CD4-positive, alpha-beta T cell treated with Interleukin-21 for 1 hour (primary cell): ENCODE data around the gene CERK.

Experiments used
- DNase-seq: peaks from one replicate; pipeline ENCODE4 v3.0.0-alpha.2; 2020

Gene CERK

DNA sequence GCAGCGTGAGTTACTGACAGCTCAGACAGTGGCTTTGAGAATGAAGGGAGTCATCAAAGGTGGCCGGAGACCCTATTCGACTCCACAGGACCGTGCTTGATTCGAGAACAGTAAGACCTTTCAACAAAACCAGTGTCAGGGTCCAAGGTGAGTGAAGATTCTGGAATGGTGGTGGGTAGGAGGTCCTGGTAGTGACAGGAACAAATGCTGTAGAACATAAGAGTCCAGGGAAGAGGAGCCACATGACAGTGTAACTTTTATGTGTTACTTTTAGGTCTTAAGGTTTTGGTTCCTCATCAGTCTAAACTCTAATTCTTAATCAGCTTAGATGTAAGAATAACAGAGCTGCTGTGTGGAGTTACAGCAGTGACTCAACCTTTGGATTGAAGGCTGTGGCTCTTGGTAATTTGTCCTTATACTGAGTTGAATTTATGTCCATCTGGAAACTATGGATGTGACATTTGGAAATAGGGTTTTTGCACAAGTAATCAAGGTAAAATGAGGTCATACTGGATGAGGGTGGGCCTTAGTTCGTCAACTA lies 26.2 kb upstream of the CERK start:
- DNase-seq, result no peak

DNA sequence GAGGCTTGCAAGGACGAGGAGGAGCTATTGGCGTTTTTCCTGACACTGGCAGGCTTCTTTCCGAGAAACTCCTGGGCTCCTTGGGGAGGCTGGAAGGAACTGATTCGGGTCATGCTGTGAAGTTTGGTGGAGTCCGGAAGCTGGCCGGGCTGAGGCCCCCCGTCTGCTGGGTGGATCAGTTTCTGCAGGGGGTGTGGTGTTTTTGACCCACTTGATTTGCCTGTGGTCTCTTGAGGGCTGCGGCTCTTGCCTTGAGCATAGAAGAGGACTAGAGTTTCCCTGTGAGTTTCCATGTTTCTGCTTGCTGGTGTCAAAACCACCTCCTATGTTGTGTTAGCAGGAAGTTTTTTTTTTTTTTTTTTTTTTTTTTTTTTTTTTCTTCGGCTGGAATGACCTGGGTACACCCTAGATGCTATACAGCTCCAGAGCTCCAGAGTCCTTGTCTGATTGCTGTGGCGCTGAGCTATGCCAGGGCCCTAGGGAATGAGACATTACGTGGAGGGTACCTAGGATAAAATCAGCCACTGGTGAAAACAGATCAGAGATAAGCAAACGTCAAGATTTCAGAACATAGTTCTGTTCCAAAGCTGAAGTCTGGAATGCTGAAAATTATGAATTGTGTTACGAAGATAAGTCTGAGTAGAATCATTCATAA lies 25.1 kb upstream of the CERK start:
- peak; percentile 57 for DNase-seq

DNA sequence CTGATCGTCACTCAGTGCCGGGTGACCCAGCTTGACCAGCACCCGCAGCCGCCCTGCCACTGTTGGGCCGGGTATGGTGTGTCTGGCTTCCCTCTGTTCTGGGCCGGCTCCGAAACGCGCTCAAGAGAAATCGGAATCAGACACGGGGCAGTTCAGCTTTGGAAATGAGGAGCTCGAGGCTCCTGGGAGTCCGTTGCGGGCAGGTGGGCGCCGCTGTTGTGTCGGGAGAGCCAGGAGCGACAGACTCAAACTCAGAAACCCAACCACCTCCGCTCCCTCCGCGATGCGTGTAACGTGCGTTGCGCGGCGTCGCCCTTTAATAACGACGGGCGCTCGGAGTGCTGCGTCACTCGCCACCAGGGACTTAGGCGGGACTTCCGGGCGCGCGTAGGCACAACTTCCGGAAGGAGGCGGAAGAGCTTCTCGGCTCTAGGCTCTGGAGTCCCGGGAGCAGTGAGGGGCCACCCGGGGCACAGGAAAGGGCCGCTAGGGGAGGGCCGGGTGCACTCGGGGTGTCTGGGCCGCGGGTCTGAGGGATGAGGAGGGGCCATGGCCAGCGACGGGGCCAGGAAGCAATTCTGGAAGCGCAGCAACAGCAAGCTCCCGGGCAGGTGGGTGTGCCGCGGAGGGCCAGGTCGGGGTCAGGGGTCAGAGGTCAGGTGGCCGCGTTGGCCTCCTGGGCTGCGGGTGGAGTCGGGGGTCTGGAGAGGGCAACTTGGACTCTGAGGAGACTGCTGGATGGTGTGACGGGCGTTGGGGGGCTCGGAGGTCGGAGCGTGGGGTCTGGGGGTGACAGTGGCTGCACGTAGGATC lies 24.4 kb upstream of the CERK start, which contains the start of gene TBC1D22A:
Gene TBC1D22A (plus strand): TSS at position 413 of the 813 bp plus-strand sequence. CDS start 137 bp downstream, at position 550.
- peak; percentile 94 for DNase-seq

DNA sequence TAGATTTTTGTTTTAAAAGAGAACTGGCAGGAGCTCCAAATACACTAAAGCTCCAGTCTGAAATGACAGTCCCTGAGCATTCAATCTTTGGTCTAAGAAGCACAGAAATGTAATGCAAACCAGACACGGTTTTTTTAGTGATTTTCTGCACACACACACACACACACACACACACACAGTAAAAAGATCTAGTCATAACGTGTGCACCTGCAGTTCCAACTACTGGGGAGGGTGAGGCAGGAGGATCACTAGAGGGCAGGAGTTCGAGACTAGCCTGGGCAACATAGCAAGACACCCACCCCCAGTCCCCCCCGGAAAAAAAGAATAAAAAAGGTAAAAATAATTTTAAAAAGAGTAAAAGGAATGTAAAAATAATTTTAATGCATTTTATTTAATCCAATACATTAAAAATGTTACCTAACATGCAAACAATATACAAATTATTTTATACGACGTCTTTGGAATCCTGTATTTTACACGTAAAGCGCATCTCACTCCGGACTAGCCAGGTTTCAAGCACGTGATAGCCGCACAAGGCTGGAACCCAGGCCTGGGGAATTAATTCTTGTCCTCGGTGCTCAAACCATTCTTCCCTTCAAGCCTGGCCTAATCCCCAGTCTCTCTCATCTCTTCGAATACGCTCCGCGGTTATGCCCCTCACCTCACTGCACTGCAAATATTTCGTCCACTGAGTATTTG lies 23.6 kb upstream of the CERK start:
- no peak for DNase-seq

DNA sequence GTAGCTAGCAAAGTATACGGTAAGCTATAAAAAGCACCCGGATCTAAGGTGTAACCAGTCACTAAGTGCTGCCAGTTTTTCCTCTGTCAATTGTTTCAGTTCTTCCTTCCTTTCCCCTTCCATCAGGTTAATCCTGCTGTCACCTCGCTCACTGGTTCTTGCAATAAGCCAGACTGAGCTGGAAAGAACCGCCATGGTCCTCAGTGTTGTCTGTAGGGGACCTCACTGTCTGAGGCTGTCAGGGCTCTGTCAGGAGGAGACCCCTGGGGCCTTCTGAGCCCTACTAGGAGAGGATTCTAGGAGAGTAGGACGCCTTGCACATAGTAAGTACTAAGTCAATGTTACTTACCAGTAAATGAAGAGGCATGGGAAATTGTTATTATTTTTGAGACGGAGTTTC lies 23.0 kb upstream of the CERK start:
- DNase-seq, result no peak

DNA sequence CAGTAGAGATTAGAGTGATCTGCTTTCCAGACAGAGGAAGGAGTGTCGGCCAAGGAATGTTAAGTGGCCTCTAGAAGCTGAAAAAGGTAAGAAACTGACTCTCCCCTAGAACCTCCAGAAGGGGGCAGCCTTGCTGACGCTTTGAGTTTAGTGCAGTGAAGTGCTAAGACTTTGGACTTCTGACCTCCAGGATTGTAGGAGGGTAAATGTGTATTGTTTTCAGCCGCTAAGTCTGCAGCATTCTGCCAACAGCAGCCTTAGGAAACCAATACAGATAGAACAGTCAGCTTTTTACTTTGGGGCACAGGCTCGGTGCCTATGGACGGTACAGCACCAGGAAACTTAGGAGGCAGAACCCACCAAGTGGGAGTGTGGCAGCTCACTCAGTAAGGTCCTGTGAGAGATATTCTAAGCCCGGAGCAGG lies 20.8 kb upstream of the CERK start:
- peak; percentile 65 for DNase-seq

DNA sequence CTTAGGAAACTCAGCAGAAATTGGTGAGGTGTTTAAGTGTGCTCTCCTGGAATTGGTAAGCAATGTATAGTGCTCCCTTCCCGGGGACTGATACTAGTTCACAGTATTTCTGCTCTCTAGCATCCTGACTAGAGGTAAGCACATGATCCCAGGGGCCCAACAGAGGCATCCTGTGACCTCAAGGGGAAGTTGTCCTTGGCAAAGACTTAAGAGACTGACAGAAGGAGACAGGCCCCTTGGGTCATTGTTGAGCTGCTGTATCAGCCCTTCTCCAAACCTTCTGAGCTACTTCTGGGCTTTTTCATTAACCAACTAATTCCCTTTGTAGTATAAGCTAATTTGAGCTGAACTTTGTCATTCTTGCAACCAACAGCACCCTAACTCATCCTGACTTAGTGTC lies 20.1 kb upstream of the CERK start:
- DNase-seq, result no peak

DNA sequence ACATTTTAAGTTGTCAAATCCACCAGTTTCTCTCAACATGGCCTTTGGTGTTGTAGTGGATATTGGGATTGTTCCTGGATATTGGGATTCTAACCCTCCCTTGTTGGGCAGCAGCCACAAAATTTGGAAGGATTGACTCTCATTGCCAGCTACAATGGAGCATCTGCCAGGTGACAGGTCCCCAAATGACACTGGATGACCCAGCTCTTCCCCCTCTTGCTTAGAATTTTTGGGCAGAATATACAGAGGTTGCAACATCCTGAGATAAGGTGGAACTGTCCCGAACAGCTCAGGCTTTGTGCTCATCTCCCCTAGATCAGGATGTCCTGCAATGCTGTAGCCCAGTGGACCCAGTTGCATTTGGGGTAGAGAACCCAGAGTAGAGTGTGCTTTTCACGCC lies 19.1 kb upstream of the CERK start:
- DNase-seq, result no peak

DNA sequence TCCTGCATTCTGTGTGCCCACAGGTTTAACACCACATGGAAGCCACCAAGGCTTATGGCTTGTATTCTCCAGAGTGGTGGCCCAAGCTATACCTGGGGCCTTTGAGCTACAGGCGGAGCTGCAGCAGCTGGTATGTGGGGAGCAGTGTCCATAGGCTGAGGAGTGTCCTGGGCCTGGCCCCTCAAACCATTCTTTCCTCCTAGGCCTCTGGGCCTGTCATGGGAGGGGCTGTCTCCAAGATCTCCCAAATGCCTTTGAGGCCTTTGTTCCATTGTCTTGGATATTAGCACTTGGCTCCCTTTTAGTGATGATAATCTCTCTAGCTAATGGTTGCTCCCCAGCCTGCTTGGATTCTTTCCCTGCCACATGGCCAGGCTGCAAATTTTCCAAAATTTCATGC lies 18.0 kb upstream of the CERK start:
- no peak for DNase-seq

DNA sequence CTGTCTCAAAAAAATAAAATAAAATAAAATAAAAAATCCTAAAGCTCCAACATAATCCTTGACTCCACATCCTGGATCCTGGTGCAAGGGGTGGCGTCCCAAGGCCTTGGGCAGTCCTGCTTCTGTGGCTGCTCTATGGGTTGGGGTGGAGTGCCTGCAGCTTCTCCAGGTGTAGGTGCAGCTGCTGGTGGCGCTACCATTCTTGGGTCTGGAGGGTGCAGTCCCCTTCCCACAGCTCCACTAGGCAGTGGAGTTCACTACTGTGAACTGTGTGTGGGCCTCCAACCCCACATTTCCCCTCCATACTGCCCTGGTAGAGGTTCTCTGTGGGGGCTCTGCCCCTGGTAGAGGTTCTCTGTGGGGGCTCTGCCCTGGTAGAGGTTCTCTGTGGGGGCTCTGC lies 17.5 kb upstream of the CERK start:
- no peak for DNase-seq

DNA sequence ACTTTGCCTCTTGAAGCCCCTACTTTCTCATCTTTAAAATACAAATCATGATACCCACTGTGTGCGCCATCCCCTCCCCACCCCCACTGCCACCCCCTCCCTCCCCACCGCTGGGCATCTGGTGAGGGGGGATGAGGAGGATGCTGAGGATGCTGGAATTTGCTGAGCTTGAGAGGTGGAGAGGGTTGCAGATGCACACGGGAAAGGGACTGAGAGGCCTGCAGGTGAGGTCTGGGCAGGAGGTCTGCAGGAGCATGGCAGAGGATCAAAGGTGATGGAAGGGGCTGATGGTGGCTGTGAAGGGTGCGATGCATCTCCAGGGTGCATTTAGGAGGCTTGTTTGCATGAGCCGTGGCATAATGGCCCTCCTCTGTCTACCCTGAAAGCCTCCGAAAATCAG lies 16.8 kb upstream of the CERK start:
- no peak for DNase-seq

DNA sequence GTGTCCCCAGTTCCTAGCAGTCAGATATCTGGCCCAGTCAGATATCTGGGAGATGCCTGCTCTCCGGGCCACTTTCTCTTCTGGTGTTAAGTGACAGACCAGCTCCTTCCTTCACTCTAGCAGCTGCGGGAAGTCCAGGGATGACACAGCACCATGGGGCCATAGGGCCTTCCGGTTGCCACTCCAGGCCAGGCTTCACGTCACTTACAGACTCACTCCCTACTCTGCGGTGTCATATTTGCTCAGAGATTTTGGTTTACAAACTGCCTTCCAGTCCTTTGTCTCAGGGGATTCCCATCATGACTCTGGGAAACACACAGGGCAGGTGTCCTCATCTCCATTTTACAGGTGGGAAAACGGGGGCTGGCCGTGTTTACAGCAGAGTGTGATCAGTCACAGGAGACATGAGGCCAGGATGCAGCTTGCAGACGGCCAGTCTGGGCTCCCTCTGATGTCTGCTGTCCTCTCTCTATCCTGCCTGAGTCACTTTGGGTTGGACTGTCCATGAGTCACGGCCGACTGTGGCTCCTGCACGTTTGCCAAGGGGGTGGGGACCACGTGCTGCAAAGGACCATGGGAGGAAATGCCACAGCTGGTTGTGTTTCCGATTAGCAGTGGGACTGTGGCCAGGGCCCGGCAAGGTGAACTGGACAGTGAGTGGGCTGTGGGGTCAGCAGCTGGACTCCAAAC lies 16.2 kb upstream of the CERK start:
- DNase-seq, result no peak

DNA sequence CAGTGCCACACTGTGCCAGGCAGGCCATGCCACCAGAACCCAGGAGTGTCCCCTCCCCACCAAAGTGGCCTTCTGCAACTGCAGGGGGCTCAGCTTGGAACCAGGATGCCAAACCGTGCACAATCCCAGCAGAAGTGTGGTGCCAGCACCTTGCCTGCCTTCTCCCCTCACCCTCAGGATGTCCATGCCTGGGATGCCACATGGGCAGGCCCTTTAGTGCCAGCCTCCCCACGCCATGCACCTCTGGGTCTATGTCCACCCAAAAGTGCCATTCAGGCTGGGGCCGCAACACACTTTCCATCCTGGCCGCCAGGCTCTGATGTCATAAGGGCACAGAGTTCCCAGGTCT lies 15.7 kb upstream of the CERK start:
- no peak for DNase-seq

DNA sequence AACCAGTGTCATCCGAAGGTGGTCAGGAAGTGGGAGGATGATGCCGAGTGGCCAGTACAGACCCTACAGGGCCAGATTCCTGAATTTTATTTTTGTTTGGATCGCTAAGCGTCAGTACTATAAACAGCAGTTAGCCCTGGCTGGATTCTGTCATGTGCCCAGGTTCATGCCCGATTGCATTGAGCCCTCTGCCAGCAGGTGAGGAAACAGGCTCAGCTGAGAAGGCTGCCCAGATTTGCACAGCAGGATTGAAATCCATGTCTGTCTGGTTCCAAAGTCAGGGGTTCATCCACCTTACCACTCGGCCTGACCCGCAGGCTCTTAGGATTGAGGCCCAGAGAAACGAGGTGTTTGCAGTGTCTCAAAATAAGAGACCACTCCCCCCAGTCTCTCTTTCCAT lies 15.3 kb upstream of the CERK start:
- no peak for DNase-seq

DNA sequence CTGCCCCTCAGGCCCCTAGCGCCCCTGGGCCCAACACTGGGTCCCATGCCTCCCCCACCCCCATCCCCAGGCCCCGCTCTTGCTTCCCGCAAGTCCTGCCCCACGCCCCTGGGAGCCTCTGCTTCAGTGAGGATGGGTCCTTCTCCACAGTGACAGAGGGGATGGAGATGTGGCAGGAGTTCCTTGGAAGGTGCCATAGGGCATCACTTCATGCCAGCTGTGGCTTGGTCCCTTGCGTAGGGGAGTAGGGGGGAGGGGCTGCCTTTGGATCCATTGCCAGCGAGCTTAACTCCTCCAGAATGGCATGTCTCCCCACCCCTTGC lies 14.9 kb upstream of the CERK start:
- DNase-seq, result no peak

DNA sequence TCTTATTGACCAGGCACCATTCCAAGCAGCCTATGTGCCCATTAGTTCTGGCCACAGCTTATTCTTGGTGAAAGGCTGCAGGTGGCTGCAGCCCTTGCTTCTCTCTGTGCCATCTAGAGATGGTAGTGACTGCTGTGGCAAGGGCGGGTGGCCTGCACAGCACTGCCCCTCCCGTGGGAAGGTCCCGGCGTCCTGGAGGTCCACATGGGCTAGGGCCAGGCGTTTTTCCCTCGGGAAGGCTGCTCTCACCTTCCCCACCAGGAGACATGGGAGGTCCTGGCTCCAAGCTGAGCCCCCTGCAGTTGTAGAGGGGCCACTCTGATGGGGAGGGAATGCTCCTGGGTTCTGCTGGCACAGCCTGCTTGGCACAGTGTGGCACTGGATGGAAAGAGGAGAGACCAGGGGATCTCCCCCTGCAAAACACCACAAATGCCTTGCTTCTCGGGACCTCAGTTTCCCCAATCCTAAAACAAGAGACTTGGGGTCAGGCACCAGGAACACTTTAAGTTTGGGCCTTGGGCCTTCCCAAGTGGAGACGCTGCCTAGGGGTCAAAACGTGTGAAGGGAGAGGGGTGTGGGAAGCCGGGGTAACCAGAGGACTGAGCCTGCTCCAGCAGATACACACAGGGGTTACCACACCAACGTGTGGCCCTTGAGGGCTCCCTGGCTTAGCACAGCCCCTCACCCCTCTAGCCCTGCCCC lies 14.4 kb upstream of the CERK start:
- no peak for DNase-seq

DNA sequence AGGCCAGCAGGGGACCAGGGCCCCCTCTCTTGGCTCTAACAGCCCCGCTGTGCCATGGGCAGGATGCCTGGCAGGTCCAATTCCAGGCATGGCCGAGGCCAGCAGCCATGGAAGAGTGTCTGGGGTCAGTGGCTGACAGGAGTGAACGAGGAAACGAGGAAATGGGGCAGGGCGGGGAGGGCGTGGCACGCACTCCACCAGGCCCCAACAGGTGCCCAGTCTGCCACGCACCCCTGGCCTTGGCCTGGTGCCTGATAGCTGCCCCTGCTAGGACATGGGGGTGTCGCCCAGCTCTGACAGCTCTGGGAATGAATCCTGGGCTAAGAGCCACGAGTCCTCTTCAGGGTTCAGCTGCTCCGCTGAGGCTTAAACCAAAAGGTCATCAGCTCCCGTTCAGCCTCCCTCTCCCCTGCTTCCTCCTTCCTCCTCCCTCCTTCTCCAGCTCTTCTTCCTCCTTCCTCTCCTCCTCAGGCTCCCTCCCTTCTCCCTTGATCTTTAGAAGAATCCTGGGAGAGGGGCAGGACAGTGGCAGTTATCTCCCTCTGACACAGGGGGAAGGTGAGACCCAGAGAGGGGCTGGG lies 12.9 kb upstream of the CERK start:
- DNase-seq, result no peak

DNA sequence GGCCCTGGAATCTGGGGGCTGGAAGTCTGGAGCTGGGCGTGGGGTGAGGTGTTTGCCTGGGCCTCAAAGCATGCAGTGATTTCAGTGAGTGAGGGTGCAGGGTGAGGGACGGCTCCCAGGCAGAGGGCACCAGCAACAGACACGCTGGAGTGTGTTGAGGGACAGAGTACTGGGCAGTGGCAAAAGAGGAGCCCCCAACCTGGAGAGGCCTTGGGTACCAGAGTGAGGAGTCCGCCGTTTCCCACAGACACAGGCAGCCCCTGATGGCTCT lies 12.4 kb upstream of the CERK start:
- DNase-seq, result no peak

DNA sequence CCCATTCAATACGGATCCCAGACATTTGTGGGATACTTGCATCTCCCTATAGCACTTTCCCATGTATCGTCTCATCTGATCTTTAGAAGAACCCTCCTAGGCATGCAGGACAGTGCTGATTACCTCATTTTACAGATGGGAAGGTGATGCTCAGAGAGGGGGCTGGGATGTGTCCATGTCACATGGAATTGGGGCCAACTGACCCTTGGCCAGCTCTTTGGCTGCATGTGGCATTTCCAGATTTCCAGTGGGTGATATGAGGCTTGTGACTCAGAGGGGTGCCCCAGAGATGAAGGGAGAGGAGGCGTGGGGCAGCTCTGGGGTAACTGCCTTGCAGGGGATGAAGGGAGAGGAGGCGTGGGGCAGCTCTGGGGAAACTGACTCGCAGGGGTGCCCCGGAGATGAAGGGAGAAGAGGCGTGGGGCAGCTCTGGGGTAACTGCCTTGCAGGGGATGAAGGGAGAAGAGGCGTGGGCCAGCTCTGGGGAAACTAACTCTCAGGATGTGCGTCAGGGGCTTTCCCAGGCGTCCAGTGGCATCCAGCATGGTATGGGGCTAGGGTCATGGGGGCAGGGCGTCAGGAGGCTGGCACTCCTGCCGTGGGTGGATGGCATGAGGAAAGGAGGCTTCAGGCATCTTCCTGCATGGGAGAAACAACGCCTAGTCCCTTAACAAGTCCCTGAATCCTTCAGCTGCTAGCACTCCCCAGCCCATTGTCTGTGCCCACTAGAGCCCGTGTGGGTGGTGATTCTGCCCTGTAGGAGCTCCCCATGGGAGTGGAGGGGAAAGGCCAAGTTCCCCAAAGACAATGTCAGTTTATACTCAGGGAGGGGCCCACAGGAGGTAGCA lies 11.9 kb upstream of the CERK start:
- DNase-seq, result peak; percentile 19

DNA sequence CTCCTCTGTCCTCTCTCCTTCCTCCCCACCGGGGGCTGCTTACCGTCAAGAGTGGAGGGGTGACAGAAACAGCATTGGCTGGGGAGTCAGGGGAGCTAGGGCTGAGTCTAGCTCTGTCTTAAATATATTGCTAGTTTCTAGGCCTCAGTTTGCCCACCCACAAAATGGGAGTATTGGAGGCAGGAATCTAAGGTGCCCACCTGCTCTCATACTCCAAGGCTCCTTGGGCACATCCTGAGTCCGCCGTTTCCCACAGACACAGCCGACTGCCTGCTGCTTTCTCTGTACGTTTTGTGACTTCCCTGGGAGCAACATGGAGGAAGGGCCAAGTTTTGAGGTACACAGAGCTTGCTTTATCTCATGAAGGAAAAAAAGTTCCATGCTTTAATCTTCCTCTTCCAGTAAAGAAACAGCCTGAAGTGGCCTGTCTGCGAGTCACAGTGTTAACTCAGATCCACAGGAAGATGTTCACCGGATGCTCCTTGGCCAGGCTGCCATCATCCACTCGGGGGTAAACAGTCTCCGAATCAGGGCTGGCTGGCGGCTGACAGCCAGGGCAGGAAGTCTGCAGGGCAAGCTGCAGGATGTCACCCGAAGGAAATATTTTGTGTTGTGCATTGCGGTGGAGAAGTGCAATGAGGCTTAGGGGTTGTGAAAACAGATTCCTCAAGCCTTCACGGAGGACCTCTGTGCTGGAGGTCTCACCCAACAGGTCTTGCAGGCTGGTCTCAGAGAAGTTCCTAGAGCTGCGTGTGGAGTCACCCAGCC lies 11.0 kb upstream of the CERK start:
- DNase-seq, result peak; percentile 64
